H1 (cell line): ENCODE data around the gene PLEKHG5.

Source experiments
- EP300 ChIP-seq, 2 experiments: IDR thresholded peaks; 1 replicate in 1 of 2; 2 replicates in 1 of 2; pipeline ENCODE4 v1.6.1; 2011 to 2012; ENCODE audit warnings: low read depth in 2 of 2, low read length in 2 of 2, mild to moderate bottlenecking in 2 of 2, borderline replicate concordance in 1 of 2, inconsistent platforms in 1 of 2, moderate library complexity in 1 of 2
- RFX5 ChIP-seq: IDR thresholded peaks from 2 replicates; pipeline ENCODE4 v1.6.1; 2011; ENCODE audit warnings: low read depth, low read length, improper control_type of control experiment, borderline replicate concordance
- SIX5 ChIP-seq: IDR thresholded peaks from 2 replicates; pipeline ENCODE4 v1.6.1; 2011; ENCODE audit warnings: mild to moderate bottlenecking, low read depth, low read length
- TF ChIP-seq, protein P1 (sequence below), 3 experiments: IDR thresholded peaks; 1 replicate in 2 of 3; 2 replicates in 1 of 3; pipeline versions ENCODE4 v1.5.1 to v1.6.1; 2011; ENCODE audit warnings: low read length in 3 of 3, mild to moderate bottlenecking in 3 of 3, inconsistent platforms in 2 of 3, low read depth in 1 of 3, moderate library complexity in 1 of 3; ENCODE audit not compliant: insufficient read depth in 1 of 3; ENCODE audit errors: control extremely low read depth in 1 of 3
- TF ChIP-seq, protein P2 (sequence below): IDR thresholded peaks from 2 replicates; pipeline ENCODE4 v1.6.1; 2011; ENCODE audit warnings: low read length, improper control_type of control experiment

DNA sequence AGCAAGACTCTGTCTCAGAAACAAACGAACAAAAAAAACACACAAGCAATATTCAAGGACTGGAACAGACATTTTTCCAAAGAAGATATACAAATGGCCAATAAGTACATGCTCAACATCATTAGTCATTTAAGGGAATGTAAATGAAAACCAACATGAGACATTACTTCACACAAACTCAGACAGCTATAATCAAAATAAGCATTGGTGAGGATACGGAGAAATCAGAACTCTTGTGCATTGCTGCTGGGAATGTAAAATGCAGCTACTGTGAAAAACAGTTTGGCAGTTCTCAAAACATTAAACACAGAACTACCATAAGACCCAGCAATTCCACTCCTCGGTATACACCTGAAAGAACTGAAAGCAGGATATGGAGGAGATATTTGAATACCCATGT, 47.5 kb upstream of the PLEKHG5 start:
- TF ChIP-seq, protein P1, sequence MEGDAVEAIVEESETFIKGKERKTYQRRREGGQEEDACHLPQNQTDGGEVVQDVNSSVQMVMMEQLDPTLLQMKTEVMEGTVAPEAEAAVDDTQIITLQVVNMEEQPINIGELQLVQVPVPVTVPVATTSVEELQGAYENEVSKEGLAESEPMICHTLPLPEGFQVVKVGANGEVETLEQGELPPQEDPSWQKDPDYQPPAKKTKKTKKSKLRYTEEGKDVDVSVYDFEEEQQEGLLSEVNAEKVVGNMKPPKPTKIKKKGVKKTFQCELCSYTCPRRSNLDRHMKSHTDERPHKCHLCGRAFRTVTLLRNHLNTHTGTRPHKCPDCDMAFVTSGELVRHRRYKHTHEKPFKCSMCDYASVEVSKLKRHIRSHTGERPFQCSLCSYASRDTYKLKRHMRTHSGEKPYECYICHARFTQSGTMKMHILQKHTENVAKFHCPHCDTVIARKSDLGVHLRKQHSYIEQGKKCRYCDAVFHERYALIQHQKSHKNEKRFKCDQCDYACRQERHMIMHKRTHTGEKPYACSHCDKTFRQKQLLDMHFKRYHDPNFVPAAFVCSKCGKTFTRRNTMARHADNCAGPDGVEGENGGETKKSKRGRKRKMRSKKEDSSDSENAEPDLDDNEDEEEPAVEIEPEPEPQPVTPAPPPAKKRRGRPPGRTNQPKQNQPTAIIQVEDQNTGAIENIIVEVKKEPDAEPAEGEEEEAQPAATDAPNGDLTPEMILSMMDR (IDR thresholded peaks at IDR 0.05; ENCODE audit: control extremely low read depth in 1 of 3, insufficient read depth in 1 of 3, low read depth in 1 of 3, low read length in 3 of 3), result no peak
- TF ChIP-seq, protein P2, sequence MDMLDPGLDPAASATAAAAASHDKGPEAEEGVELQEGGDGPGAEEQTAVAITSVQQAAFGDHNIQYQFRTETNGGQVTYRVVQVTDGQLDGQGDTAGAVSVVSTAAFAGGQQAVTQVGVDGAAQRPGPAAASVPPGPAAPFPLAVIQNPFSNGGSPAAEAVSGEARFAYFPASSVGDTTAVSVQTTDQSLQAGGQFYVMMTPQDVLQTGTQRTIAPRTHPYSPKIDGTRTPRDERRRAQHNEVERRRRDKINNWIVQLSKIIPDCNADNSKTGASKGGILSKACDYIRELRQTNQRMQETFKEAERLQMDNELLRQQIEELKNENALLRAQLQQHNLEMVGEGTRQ, result no peak
- TF ChIP-seq RFX5 (no peak), SIX5 (no peak), EP300 (IDR thresholded peaks at IDR 0.05; ENCODE audit: borderline replicate concordance in 1 of 2, low read depth in 2 of 2, low read length in 2 of 2) (no peak)
